AG08396 (cell line): ENCODE data around the gene FNDC5.
A peak's percentile ranks its signal among the peaks of the same experiment; 100 is the strongest.
"Not testable (repeated sequence)": the region's sequence is repeated elsewhere in the genome, so short reads cannot be mapped to it uniquely, and the experiment has no call there.

Experiments used
- DNase-seq: peaks from one replicate; pipeline ENCODE4 v3.0.0; 2012; ENCODE audit warnings: low spot score, mixed read lengths

The FNDC5 gene

GRCh38 chr1:32870615-32871363, at the start of gene FNDC5:
FNDC5 (minus strand) TSS chr1:32870912.
- peak; percentile 68 for DNase-seq

- DNase-seq, result peak; percentile 45
Observed at GRCh38 chr1:32919811-32920733, 49.4 kb upstream of the FNDC5 start.

DNA sequence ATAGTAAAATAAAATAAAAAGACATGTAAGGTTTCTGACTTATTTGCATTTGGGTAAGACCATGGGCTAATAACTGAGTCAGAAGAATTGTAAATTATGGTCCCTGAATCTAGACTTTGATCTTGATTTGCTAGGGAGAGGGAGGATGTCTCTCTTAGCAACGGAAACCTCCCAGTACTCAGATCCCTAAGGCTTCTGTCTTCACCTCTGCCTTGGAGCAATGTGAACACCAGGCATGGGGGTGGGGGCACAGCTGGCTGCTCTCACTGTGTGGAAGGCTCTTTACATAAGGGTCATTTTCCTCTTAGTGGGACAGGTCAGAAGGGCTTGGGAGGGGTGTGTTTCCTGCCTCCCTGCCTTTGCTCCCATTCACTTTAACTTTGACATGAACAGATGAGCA, 47.5 kb upstream of the FNDC5 start:
- no peak for DNase-seq

DNA sequence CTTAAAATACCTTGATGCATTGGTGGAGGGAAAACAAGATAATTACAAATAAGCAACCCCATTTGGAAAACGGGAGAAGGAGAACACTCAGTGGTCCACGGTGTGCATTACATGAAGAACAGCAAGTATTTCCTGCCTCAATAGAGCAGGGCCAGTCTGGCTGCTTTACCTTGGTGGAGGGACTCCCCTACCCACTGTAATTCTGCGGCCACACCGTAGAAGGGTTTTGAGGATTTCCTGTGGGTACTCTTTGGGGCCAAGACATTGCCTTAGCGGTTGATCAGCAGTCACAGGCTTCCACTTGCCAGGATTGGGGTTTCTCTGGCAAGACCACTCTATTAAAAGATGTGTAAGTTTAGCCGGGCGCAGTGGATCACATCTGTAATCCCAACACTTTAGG, 46.8 kb upstream of the FNDC5 start:
- no peak for DNase-seq

- DNase-seq, result no peak
Observed at GRCh38 chr1:32915766-32916706, 45.3 kb upstream of the FNDC5 start.

DNA sequence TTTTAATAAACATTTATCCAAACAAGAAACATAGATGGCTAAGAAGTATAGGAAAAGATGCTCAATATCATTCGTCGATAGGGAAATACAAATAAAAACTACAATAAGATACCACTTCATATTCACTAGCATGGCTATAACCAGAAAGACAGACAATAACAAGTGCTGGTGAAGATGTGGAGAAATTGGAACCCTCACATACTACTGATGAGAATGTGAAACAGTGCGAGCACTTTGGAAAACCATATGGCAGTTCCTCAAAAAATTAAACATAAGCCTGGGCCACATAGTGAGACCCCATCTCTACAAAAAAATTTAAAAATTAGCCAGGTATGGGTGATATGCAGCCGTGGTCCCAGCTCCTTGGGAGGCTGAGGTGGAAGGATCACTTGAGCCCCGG, 39.6 kb upstream of the FNDC5 start:
- no peak for DNase-seq

- DNase-seq, result no peak
Observed at GRCh38 chr1:32907435-32907834, 36.7 kb upstream of the FNDC5 start.

DNA sequence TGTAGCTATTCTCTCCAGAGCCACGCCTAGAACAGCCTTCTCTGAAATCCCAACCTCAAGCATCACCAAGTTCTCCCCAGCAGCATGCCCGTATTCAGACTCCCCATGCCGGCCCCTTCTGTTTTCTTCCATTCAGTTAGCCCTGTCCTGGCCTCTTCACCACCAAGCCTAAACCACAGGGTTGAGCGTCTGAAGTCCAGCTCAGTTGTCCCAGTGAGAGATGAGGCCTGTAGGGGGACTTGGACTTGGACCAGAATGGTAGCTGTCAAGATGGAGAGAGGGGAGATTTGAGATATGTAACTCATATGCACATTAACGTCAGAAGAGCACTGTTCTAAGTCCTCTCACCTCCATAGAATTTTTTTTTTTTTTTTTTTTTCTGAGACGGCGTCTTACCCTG, 35.9 kb upstream of the FNDC5 start:
- DNase-seq, result no peak

GRCh38 chr1:32905588-32905987, 34.9 kb upstream of the FNDC5 start:
- DNase-seq, result not testable (repeated sequence)

DNA sequence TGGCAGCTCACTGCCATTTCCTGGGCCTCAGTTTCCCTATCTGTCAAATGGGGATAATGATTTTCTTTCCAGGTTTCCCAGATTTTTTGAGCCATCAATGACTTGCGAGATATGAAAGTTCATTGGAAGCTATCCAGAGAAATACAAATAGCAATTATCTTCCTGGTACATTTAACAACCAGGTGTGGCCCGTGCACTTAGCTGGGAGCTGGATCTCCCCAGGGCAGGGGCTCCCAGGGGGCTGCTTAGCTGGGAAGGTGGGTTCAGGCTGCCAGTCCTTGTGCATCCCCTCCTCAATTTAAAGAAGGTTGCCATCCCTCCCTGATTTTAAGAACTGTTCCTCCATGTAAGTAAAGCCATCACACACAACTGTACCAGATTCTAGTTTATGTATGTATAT, 34.1 kb upstream of the FNDC5 start:
- DNase-seq, result no peak

DNA sequence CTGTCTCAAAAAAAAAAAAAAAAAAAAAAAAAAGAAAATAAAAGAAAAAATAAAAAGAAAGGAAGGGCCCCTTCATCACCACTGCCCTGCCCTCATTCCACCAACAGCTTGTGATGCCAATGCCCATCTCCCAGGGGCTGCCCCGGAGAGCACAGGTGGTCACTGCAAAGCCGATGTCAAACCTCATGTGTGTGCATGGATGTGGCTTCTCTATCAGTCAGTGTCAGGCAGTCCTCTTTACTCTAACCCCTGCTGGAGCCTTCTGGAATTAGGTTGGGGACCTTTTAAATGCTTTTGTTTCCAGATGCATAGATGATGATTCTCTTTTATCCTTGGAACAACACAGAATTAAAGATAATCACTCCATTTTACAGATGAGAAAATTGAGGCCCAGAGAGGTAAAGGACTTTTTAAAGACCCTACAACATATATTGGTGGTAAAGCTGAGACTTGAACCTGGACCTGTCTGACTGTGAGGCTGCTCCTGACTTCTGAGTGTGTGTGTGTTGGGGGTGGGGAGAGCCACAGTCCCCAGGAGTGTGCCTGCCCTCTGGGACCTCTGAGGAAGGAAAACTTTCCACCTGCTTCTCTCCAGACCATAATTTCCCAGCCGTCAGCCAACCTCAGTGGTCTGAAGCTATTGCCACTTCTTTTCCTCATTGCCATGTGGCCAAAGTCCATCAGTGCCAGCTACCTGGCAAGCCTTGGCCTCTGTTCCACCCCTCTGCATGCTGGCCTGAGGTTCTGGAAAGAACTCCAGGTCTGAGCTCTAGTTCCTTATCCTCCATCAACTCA, 33.5 kb upstream of the FNDC5 start:
- peak; percentile 7 for DNase-seq

GRCh38 chr1:32902535-32902920, 31.8 kb upstream of the FNDC5 start:
- DNase-seq, result peak; percentile 4

DNA sequence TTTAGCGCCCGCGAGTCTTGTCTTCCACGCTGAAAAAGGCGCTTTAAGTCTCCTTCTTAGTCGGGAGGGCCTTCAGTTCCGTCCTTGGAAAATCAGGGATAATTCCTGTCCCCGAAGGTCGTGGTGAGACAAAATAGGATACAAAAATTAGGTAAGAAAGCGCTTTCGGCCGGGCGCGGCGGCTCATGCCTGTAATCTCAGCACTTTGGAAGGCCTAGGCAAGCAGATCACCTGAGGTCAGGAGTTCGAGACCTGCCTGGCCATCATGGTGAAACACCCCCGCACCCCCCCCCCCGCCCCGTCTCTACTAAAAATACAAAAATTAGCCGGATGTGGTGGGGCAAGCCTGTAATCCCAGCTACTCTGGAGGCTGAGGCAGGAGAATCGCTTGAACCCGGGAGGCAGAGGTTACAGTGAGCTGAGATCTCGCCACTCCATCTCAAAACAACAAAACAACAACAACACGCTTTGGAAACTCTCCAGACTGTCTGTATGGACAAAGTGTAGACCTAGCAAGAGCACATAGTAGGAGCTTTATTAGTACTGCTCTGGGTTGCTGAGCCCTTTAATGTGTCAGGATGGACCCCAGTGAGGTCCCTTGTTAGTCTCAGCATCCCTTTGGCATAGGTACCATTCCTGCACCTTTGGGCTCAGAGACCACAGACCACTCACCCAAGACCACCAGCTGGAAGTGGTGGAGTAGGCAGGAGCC, 31.3 kb upstream of the FNDC5 start:
- DNase-seq, result no peak

GRCh38 chr1:32900956-32901822, 30.5 kb upstream of the FNDC5 start, which contains the start of gene TMEM54:
TMEM54 (minus strand) TSS chr1:32901389; CDS start chr1:32901238, 151 bp downstream.
- peak; percentile 89 for DNase-seq

DNA sequence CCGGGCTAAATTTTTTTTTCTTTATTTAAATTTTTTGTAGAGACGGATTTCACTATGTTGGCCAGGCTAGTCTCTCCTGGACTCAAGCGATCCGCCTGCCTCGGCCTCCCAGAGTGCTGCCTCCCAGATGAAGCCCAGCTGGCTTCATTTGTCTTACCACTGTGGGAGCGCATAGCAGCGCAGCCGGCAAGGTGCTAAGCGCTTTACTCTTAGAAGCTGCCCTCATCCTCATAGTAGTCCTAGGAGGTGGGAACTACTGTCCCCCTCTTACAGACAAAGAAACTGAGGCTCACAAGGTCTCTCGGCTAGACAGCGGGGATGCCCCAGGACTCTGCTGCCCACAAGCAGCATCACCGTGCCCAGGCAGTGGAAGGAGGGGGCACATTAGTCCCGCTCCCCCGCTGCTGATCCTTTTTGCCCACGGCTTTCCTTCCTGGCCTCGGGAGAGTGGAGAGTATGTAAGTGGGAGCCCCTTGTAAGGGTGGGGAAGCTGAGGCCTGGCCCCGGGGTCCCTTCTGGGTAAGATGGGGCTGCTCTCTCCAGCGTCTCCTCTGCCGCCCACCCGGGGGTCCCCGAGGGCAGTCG, 29.8 kb upstream of the FNDC5 start:
- DNase-seq, result no peak

- DNase-seq, result no peak
Observed at GRCh38 chr1:32899586-32900296, 29.0 kb upstream of the FNDC5 start.

DNA sequence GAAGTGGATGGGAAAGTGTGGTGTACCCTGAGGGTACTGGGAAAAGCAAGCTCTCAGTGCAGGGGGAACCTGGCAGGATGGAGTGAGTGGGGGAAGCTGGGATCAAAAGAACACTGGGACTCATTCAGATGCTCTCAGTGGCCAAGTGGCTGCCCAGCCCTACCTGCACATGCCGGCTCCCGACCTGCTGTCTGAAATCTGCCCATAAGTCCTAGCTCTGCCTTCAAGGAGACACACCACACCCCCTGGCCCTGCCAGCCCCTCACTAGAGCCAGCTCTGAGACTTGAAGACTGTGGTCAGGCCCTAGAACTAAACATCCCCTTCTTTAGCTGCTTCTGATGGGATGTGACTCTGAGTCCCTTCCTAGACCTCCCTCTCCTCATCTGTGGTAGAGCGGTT, 28.2 kb upstream of the FNDC5 start:
- DNase-seq, result no peak

DNA sequence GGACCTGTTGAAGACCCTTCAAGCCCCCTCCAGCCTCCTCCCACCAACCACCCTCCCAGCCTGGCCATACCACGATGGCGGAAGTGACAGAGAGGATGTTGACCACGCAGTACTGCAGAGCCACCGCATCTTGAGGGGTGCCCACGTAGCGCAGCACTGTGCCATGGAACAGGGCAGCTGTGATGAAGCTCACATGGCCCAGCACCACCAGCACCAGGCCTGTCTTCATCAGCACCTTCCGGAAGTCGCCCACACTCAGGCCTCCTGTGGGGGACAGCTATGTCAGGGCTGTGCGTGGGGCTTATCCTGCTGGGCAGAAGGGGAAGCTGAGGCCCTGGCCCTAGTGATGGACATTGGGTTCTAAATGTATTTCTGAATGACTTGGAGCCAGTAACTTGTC, 27.3 kb upstream of the FNDC5 start:
- no peak for DNase-seq
